Measurements from ENCODE around the gene FGFR3. TPM values are rescaled to one million over a fixed set of nuclear protein-coding genes. Genes with fewer than 3 reads are reported as not detected.

Gene FGFR3
- total and polyA plus RNA-seq, 2 of the 4 experiments (the other 2 are of a cell fraction) = 0.18 to 0.67 TPM

DNA sequence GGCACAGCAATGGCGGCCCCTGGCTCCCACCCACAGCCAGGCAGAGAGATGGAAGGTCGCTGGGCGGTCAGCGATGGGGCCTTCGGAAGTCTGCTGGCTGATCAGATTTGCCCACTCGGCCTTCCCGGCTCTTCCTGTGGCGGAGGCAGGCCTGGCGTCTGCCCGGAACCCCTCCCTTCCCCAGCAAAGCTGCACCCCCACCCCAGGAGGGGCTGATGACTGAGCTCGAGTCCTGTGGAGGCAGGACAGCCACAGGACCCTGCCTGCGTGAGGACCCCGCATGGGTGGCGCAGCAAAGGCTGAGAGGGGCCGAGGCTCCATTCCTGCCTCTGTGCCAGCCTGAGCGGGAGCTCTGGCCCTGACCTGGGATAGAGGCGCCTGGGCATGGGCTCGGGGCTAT is 37.0 kb upstream of the FGFR3 start:
- H3K27me3 ChIP-seq (ENCODE audit: control insufficient read depth, insufficient read depth, low read length) = no peaks in the 10 kb centered on the region; the same call in 1 of the 2 replicates
- H4K91ac ChIP-seq (ENCODE audit: insufficient read depth, low read depth, low read length) = no peak overlapping the region
- H3K4me2 ChIP-seq (ENCODE audit: low read depth, low read length) = no peak overlapping the region
- H3K4ac ChIP-seq (ENCODE audit: low read depth, low read length) = no peak overlapping the region
- H3K9me3 ChIP-seq (ENCODE audit: control insufficient read depth, insufficient read depth, low read length) = no peaks in the 10 kb centered on the region
- no peak overlapping the region for H2BK20ac ChIP-seq (ENCODE audit: low read depth, low read length)
- H4K20me1 ChIP-seq (ENCODE audit: insufficient read depth, low read length) = no peaks in the 10 kb centered on the region
- H2AFZ ChIP-seq (replicated peaks; ENCODE audit: low read length, poor library complexity) = no peak overlapping the region
- intact Hi-C loops (cut with micrococcal nuclease) (no loop called here), in situ Hi-C loops (cut with MboI; ENCODE audit: low sequenced_read_pairs) (no loop called here), dilution Hi-C loops (cut with HindIII; ENCODE audit: low sequenced_read_pairs, unreplicated experiment) (no loop called here)
- no peaks in the 10 kb centered on the region for H3K79me1 ChIP-seq (ENCODE audit: low read depth in 1 of 2, low read length in 2 of 2)
- no peak overlapping the region for H4K8ac ChIP-seq (ENCODE audit: low read depth in 2 of 2, low read length in 2 of 2)
- no peak overlapping the region for H3K23ac ChIP-seq (ENCODE audit: low read depth, low read length)
- H3K18ac ChIP-seq (ENCODE audit: low read depth, low read length) = no peak overlapping the region
- H2BK5ac ChIP-seq (ENCODE audit: low read depth, low read length, poor library complexity, severe bottlenecking) = no peak overlapping the region
- H2AK5ac ChIP-seq (ENCODE audit: low read depth, low read length) = no peak overlapping the region
- no peaks in the 10 kb centered on the region for H3K4me1 ChIP-seq (ENCODE audit: control insufficient read depth, insufficient read depth, low read length)
- BruUV-seq (replicated peaks) = no TSS peak
- ChIA-PET POLR2A (ENCODE audit: unreplicated experiment) (no interaction called here), CTCF (no interaction called here)
- H2BK120ac ChIP-seq (ENCODE audit: low read depth, low read length) = no peak overlapping the region
- no peaks in the 10 kb centered on the region for H3K36me3 ChIP-seq (ENCODE audit: control insufficient read depth, insufficient read depth, low read length)
- no peak overlapping the region for H3K9ac ChIP-seq (ENCODE audit: low read depth, low read length)
- no peak overlapping the region for H3K4me3 ChIP-seq (ENCODE audit: insufficient read depth, low read depth, low read length)
- 84% methylated on average over 3 of the region's 18 CpGs; no CpG with 5 or more reads in 1 of the 2 experiments for whole genome bisulfite sequencing, 2 experiments (ENCODE audit: extremely low coverage in 2 of 2, insufficient read length in 1 of 2)
- H3K56ac ChIP-seq (ENCODE audit: extremely low read depth, insufficient read depth, low read length) = no peak overlapping the region
- no peak for TF ChIP-seq CEBPB (IDR thresholded peaks at IDR 0.05; ENCODE audit: low read depth, low read length)
- no peak for TF ChIP-seq RFX5 (IDR thresholded peaks at IDR 0.05; ENCODE audit: low read depth, low read length)
- TF ChIP-seq MXI1 (IDR thresholded peaks at IDR 0.05; ENCODE audit: borderline replicate concordance, low read depth, low read length) = no peak
- TF ChIP-seq RAD21 (IDR thresholded peaks at IDR 0.05; ENCODE audit: low read length) = no peak
- TF ChIP-seq SMC3 (IDR thresholded peaks at IDR 0.05; ENCODE audit: low read depth, low read length) = no peak
- no peak for TF ChIP-seq FOS (IDR thresholded peaks at IDR 0.05; ENCODE audit: low read depth, low read length)
- TF ChIP-seq, protein P1, sequence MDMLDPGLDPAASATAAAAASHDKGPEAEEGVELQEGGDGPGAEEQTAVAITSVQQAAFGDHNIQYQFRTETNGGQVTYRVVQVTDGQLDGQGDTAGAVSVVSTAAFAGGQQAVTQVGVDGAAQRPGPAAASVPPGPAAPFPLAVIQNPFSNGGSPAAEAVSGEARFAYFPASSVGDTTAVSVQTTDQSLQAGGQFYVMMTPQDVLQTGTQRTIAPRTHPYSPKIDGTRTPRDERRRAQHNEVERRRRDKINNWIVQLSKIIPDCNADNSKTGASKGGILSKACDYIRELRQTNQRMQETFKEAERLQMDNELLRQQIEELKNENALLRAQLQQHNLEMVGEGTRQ (IDR thresholded peaks at IDR 0.05; ENCODE audit: low read depth, low read length) = no peak
- no peak for TF ChIP-seq NFE2L2 (IDR thresholded peaks at IDR 0.05; ENCODE audit: low read depth, low read length)
- TF ChIP-seq, protein P2, sequence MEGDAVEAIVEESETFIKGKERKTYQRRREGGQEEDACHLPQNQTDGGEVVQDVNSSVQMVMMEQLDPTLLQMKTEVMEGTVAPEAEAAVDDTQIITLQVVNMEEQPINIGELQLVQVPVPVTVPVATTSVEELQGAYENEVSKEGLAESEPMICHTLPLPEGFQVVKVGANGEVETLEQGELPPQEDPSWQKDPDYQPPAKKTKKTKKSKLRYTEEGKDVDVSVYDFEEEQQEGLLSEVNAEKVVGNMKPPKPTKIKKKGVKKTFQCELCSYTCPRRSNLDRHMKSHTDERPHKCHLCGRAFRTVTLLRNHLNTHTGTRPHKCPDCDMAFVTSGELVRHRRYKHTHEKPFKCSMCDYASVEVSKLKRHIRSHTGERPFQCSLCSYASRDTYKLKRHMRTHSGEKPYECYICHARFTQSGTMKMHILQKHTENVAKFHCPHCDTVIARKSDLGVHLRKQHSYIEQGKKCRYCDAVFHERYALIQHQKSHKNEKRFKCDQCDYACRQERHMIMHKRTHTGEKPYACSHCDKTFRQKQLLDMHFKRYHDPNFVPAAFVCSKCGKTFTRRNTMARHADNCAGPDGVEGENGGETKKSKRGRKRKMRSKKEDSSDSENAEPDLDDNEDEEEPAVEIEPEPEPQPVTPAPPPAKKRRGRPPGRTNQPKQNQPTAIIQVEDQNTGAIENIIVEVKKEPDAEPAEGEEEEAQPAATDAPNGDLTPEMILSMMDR (conservative IDR thresholded peaks at IDR 0.05; ENCODE audit: low read depth, low read length) = no peak
- TF ChIP-seq MAFK (IDR thresholded peaks at IDR 0.05; ENCODE audit: low read depth, low read length) = no peak
- TF ChIP-seq MAZ (IDR thresholded peaks at IDR 0.05; ENCODE audit: borderline replicate concordance, low read depth, low read length) = no peak
- TF ChIP-seq, protein P3, sequence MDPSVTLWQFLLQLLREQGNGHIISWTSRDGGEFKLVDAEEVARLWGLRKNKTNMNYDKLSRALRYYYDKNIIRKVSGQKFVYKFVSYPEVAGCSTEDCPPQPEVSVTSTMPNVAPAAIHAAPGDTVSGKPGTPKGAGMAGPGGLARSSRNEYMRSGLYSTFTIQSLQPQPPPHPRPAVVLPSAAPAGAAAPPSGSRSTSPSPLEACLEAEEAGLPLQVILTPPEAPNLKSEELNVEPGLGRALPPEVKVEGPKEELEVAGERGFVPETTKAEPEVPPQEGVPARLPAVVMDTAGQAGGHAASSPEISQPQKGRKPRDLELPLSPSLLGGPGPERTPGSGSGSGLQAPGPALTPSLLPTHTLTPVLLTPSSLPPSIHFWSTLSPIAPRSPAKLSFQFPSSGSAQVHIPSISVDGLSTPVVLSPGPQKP (IDR thresholded peaks at IDR 0.05; ENCODE audit: borderline replicate concordance, low read depth, low read length) = no peak
- TF ChIP-seq CHD1 (IDR thresholded peaks at IDR 0.05; ENCODE audit: low read depth, low read length) = no peak
- no peak for TF ChIP-seq RCOR1 (IDR thresholded peaks at IDR 0.05; ENCODE audit: insufficient replicate concordance, low read length)
- H3K27ac ChIP-seq (ENCODE audit: insufficient read depth, low read length) = no peak overlapping the region
- H4K5ac ChIP-seq (ENCODE audit: low read depth, low read length) = no peak overlapping the region
- no peak overlapping the region for H2AK9ac ChIP-seq (replicated peaks; ENCODE audit: low read depth, low read length, poor library complexity)
- H3K9me1 ChIP-seq (ENCODE audit: insufficient read depth, low read length) = no peaks in the 10 kb centered on the region
- no peak overlapping the region for H2BK15ac ChIP-seq (ENCODE audit: low read depth, low read length)
- no peak for DNase-seq
- H3K14ac ChIP-seq (replicated peaks; ENCODE audit: low read depth, low read length) = no peak overlapping the region
- ATAC-seq (ENCODE audit: low read depth) = no peak
